Lung (tissue), 12 donors: ENCODE data around the gene PIPOX. TPM values are rescaled to one million over a fixed set of nuclear protein-coding genes. Genes with fewer than 3 reads are reported as not detected.

Experiments used
- ATAC-seq: fragments of 200-7000 bp; cut with Tn5 transposase; one replicate; pipeline ENCODE4 v1.9.1; 2020; ENCODE audit warnings: moderate number of reproducible peaks; ENCODE audit not compliant: insufficient read depth, low FRiP score
- DNase-seq, 3 donors: peaks; one replicate each; pipeline ENCODE4 v3.0.0-alpha.2; 2013 to 2017
- H3K27ac ChIP-seq, 2 donors: one replicate each; pipeline ENCODE4 v1.5.1; 2013; ENCODE audit warnings: mild to moderate bottlenecking in 2 of 2, moderate library complexity in 2 of 2, control low read depth in 1 of 2, inconsistent platforms in 1 of 2, low read depth in 1 of 2, low read length in 1 of 2
- H3K27me3 ChIP-seq, 3 donors: one replicate each; pipeline ENCODE4 v1.5.1; 2013; ENCODE audit warnings: low read length in 2 of 3; ENCODE audit not compliant: control insufficient read depth in 3 of 3, insufficient read depth in 3 of 3
- H3K36me3 ChIP-seq, 4 donors: one replicate each; pipeline ENCODE4 v1.5.1; 2013; ENCODE audit warnings: low read length in 4 of 4, mild to moderate bottlenecking in 1 of 4, moderate library complexity in 1 of 4; ENCODE audit not compliant: control insufficient read depth in 4 of 4, insufficient read depth in 4 of 4
- H3K4me1 ChIP-seq, 5 donors: one replicate each; pipeline ENCODE4 v1.5.1; 2013; ENCODE audit warnings: low read length in 5 of 5, mild to moderate bottlenecking in 2 of 5, moderate library complexity in 1 of 5; ENCODE audit not compliant: control insufficient read depth in 5 of 5, insufficient read depth in 5 of 5
- H3K4me3 ChIP-seq: one replicate; pipeline ENCODE4 v1.5.1; 2013; ENCODE audit warnings: mild to moderate bottlenecking, control low read depth, moderate library complexity
- H3K9ac ChIP-seq, 2 donors: one replicate each; pipeline ENCODE4 v1.5.1; 2013; ENCODE audit warnings: low read length in 2 of 2, control low read depth in 1 of 2; ENCODE audit not compliant: insufficient read depth in 1 of 2
- H3K9me3 ChIP-seq, 4 donors: one replicate each; pipeline ENCODE4 v1.5.1; 2013; ENCODE audit warnings: low read length in 3 of 4, mild to moderate bottlenecking in 1 of 4, moderate library complexity in 1 of 4; ENCODE audit not compliant: control insufficient read depth in 4 of 4, insufficient read depth in 3 of 4
- WGBS, 2 donors: extraction: QIAGEN DNeasy Blood & Tissue Kit; methylation state at CpG; one replicate each; pipeline ENCODE4 v1.1.7; 2013; 5-methylcytosine and 5-hydroxymethylcytosine counted together
- polyA plus RNA-seq, 2 donors: library from polyadenylated mRNA; stranded (reverse); fragments of 200-250 nt; gene quantifications; one replicate each; pipeline ENCODE4 v1.2.1, GENCODE V29; 2013
- total RNA-seq, 2 donors: library from RNA; depleted of rRNA in 1 of 2; stranded (reverse); fragments of >200 nt in 1 of 2; gene quantifications; one replicate each; pipeline ENCODE4 v1.2.1, GENCODE V29; 2014 to 2021
- TF ChIP-seq, protein P1 (sequence below): IDR thresholded peaks from 2 replicates; pipeline ENCODE4 v1.5.1; 2012; ENCODE audit warnings: mild to moderate bottlenecking; ENCODE audit errors: control extremely low read depth, extremely low read depth
- donor health status: control.
- donor health status: control.
- donor health status: Bipolar disorder and iron deficiency.
- donor health status: healthy.
- donor health status: DM: yes; HTN: yes; CAD: no.

PIPOX gene
- total and polyA plus RNA-seq, 4 donors, result 0.27 to 1.9 (median 0.91) TPM

DNA sequence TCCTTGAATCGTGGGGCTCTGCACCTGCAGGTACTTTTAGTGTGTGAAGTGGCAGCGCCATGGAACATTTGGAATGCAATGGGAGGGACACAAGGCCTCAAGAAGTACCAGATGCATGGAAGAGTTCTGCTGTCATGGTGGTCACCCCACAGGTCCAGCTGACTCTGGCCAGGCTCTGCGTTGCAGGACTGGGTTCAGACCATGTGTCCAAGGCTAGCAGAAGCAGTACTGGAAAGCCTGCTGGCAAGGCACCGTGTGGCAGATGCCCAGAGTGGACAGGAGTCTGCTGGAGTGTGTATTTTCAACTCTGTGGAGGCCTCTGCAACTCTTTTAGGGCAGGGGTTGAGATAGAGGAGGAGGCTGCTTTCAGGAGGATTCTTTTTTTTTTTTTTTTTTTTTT is 2.1 kb downstream of the PIPOX start:
- Histone ChIP-seq H3K36me3 (no peaks in the 10 kb centered on the region), H3K9ac (no peak overlapping the region), H3K4me1 (peaks cover 0 to 12% (median 6%) of the 10 kb centered on the region in 5 donors), H3K4me3 (no peak overlapping the region), H3K27me3 (peaks cover 0 to 2% (median 0%) of the 10 kb centered on the region in 3 donors), H3K9me3 (no peaks in the 10 kb centered on the region), H3K27ac (no peak overlapping the region)
- ATAC-seq, result no peak
- TF ChIP-seq, protein P1, sequence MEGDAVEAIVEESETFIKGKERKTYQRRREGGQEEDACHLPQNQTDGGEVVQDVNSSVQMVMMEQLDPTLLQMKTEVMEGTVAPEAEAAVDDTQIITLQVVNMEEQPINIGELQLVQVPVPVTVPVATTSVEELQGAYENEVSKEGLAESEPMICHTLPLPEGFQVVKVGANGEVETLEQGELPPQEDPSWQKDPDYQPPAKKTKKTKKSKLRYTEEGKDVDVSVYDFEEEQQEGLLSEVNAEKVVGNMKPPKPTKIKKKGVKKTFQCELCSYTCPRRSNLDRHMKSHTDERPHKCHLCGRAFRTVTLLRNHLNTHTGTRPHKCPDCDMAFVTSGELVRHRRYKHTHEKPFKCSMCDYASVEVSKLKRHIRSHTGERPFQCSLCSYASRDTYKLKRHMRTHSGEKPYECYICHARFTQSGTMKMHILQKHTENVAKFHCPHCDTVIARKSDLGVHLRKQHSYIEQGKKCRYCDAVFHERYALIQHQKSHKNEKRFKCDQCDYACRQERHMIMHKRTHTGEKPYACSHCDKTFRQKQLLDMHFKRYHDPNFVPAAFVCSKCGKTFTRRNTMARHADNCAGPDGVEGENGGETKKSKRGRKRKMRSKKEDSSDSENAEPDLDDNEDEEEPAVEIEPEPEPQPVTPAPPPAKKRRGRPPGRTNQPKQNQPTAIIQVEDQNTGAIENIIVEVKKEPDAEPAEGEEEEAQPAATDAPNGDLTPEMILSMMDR, result no peak
- DNase-seq, result no peak
- WGBS, 2 donors, result 87 to 90% methylated on average over 4 of the region's 4 CpGs

DNA sequence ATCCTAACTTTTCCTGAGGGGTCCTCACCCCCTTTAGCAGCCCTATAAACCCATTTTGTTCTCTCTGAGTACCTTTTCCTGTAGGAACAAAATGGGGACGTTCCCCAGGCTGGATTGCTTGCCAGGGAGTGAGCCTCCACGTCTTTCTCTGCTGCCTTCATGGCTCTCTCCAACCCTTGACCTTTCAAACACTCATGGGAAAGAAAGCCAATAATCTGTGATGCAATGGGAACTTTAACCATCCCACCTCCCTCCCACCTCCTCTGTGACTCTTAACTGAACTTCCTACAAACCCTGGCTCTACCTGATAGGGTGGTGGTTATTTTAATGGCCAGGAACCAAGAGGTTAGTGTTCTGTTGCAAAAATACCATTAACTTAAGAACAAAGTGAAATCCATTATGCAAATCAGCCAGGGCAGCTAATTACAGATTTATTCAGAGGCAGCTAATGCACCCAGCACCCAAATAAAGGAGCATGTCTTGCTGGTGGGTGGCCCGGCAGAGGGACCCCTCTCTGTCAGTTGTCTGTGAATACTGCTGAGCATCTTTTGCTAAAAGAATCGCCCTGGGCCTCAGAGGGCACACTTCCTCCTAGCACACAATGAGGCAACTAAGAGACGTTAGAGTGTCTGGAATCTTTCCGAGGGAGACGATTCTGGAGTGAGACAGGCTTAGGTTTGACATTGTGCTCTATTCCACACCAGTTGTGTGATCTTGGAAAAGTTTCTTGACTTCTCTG is 3.0 kb downstream of the PIPOX start:
- no peak overlapping the region for H3K27ac ChIP-seq
- H3K9ac ChIP-seq, result no peak overlapping the region
- 65 to 66% methylated on average over 7 of the region's 7 CpGs for WGBS, 2 donors
- TF ChIP-seq, protein P1, result no peak
- no peak for ATAC-seq
- no peak for DNase-seq
- peaks cover 0 to 12% (median 6%) of the 10 kb centered on the region in 5 donors for H3K4me1 ChIP-seq
- no peak overlapping the region for H3K4me3 ChIP-seq
- no peaks in the 10 kb centered on the region for H3K36me3 ChIP-seq
- no peaks in the 10 kb centered on the region for H3K9me3 ChIP-seq
- H3K27me3 ChIP-seq, result peaks cover 0 to 2% (median 0%) of the 10 kb centered on the region in 3 donors

DNA sequence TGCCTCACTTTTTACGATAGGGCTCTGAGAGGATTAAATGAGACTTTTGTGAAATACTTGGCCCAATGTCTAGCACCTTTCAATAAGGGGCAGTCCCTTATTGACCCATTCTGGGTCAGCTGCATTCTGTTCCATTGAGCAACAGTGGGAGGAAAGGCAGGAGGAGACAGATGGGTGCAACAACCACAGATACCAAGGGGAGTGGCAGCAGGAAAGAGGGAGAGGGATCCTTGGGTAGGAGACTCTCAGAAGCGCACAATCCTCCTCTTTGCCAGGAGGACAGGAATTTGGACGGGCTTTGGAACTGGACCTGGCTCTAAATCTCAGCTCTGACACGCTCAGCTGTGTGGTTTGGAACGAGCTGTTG is 3.5 kb downstream of the PIPOX start:
- no peak overlapping the region for H3K4me3 ChIP-seq
- no peak for DNase-seq
- no peak for ATAC-seq
- H3K4me1 ChIP-seq, result peaks cover 0 to 12% (median 6%) of the 10 kb centered on the region in 5 donors
- peaks cover 0 to 2% (median 0%) of the 10 kb centered on the region in 3 donors for H3K27me3 ChIP-seq
- 76 to 84% methylated on average over 5 of the region's 5 CpGs for WGBS, 2 donors
- H3K9me3 ChIP-seq, result no peaks in the 10 kb centered on the region
- H3K36me3 ChIP-seq, result no peaks in the 10 kb centered on the region
- H3K9ac ChIP-seq, result no peak overlapping the region
- TF ChIP-seq, protein P1, result no peak
- H3K27ac ChIP-seq, result no peak overlapping the region
